IMR-90 (cell line): Measurements from ENCODE around the gene ABCD1. TPM values are rescaled to one million over a fixed set of nuclear protein-coding genes. Genes with fewer than 3 reads are reported as not detected.

Experiments used
- ATAC-seq: fragments of 200-7000 bp; cut with Tn5 transposase; 2 replicates; pipeline ENCODE4 v1.9.1; 2020; ENCODE audit warnings: low read depth, mild to moderate bottlenecking, moderate library complexity
- BruUV-seq: library from RNA; stranded (reverse); fragments of 400-500 nt; replicated peaks from 2 replicates; lab custom pipeline; 2021; lab: Mats Ljungman, UMichigan
- CTCF ChIA-PET: fragments of 300-600 bp; formaldehyde crosslinking; extraction: SDS; loops from one replicate; lab custom pipeline; 2021; ENCODE audit warnings: antibody characterized with exemption; lab: Yijun Ruan, JAX
- POLR2A ChIA-PET: fragments of 300-600 bp; sonication (Branson Sonifier 250); formaldehyde crosslinking; loops from one replicate; lab custom pipeline; 2022; ENCODE audit warnings: antibody characterized with exemption; ENCODE audit not compliant: unreplicated experiment; lab: Charles Lee
- DNase-seq: peaks from one replicate; pipeline ENCODE4 v3.0.0; 2013
- H2AFZ ChIP-seq: replicated peaks from 2 replicates; pipeline ENCODE3; 2013; ENCODE audit warnings: low read length, mild to moderate bottlenecking; ENCODE audit not compliant: poor library complexity
- H2AK5ac ChIP-seq: 2 replicates; pipeline ENCODE4 v1.6.1; 2013; ENCODE audit warnings: low read depth, low read length, inconsistent platforms
- H2AK9ac ChIP-seq: replicated peaks from 2 replicates; pipeline ENCODE3; 2013; ENCODE audit warnings: mild to moderate bottlenecking, low read depth, low read length, moderate library complexity; ENCODE audit not compliant: poor library complexity
- H2BK120ac ChIP-seq: 2 replicates; pipeline ENCODE4 v1.6.1; 2013; ENCODE audit warnings: low read depth, low read length, inconsistent platforms
- H2BK15ac ChIP-seq: 3 replicates; pipeline ENCODE4 v1.6.1; 2013; ENCODE audit warnings: low read depth, low read length, inconsistent platforms
- H2BK20ac ChIP-seq: 2 replicates; pipeline ENCODE4 v1.6.1; 2013; ENCODE audit warnings: low read depth, mild to moderate bottlenecking, inconsistent platforms, low read length, moderate library complexity
- H2BK5ac ChIP-seq: 2 replicates; pipeline ENCODE4 v1.6.1; 2013; ENCODE audit warnings: mild to moderate bottlenecking, low read depth, low read length, inconsistent platforms; ENCODE audit not compliant: poor library complexity, severe bottlenecking
- H3K14ac ChIP-seq: replicated peaks from 2 replicates; pipeline ENCODE4 v1.6.1; 2013; ENCODE audit warnings: low read depth, low read length, inconsistent platforms
- H3K18ac ChIP-seq: 2 replicates; pipeline ENCODE4 v1.6.1; 2013; ENCODE audit warnings: low read depth, low read length, control low read depth
- H3K23ac ChIP-seq: 2 replicates; pipeline ENCODE4 v1.6.1; 2013; ENCODE audit warnings: low read depth, low read length, inconsistent platforms
- H3K27ac ChIP-seq: 2 replicates; pipeline ENCODE4 v1.5.1; 2013; ENCODE audit warnings: mild to moderate bottlenecking, control low read depth, low read length; ENCODE audit not compliant: insufficient read depth
- H3K27me3 ChIP-seq: 2 replicates; pipeline ENCODE4 v1.6.1; 2013; ENCODE audit warnings: low read length; ENCODE audit not compliant: control insufficient read depth, insufficient read depth
- H3K36me3 ChIP-seq: 2 replicates; pipeline ENCODE4 v1.6.1; 2013; ENCODE audit warnings: low read length, mixed read lengths; ENCODE audit not compliant: control insufficient read depth, insufficient read depth
- H3K4ac ChIP-seq: 2 replicates; pipeline ENCODE4 v1.6.1; 2013; ENCODE audit warnings: low read depth, low read length, inconsistent platforms
- H3K4me1 ChIP-seq: 2 replicates; pipeline ENCODE4 v1.6.1; 2013; ENCODE audit warnings: low read length, mixed read lengths; ENCODE audit not compliant: control insufficient read depth, insufficient read depth
- H3K4me2 ChIP-seq: 2 replicates; pipeline ENCODE4 v1.6.1; 2013; ENCODE audit warnings: low read depth, mild to moderate bottlenecking, control low read depth, low read length, moderate library complexity
- H3K4me3 ChIP-seq: 2 replicates; pipeline ENCODE4 v1.5.1; 2013; ENCODE audit warnings: low read depth, mild to moderate bottlenecking, control low read depth, low read length, moderate library complexity; ENCODE audit not compliant: insufficient read depth
- H3K56ac ChIP-seq: 2 replicates; pipeline ENCODE4 v1.6.1; 2013; ENCODE audit warnings: low read length, inconsistent platforms; ENCODE audit not compliant: insufficient read depth; ENCODE audit errors: extremely low read depth
- H3K79me1 ChIP-seq, 2 experiments: 2 replicates each; pipeline ENCODE4 v1.6.1; 2013; ENCODE audit warnings: low read length in 2 of 2, inconsistent platforms in 1 of 2, low read depth in 1 of 2
- H3K9ac ChIP-seq: 2 replicates; pipeline ENCODE4 v1.6.1; 2013; ENCODE audit warnings: low read depth, low read length, control low read depth
- H3K9me1 ChIP-seq: 2 replicates; pipeline ENCODE4 v1.6.1; 2013; ENCODE audit warnings: low read length, inconsistent platforms; ENCODE audit not compliant: insufficient read depth
- H3K9me3 ChIP-seq: 2 replicates; pipeline ENCODE4 v1.6.1; 2013; ENCODE audit warnings: low read length; ENCODE audit not compliant: control insufficient read depth, insufficient read depth
- H4K20me1 ChIP-seq: 2 replicates; pipeline ENCODE4 v1.6.1; 2013; ENCODE audit warnings: low read length, inconsistent platforms; ENCODE audit not compliant: insufficient read depth
- H4K5ac ChIP-seq: 2 replicates; pipeline ENCODE4 v1.6.1; 2013; ENCODE audit warnings: mild to moderate bottlenecking, low read depth, low read length, control low read depth
- H4K8ac ChIP-seq, 2 experiments: 2 replicates each; pipeline ENCODE4 v1.6.1; 2013; ENCODE audit warnings: low read depth in 2 of 2, low read length in 2 of 2, control low read depth in 1 of 2, inconsistent platforms in 1 of 2
- H4K91ac ChIP-seq: 2 replicates; pipeline ENCODE4 v1.6.1; 2013; ENCODE audit warnings: low read depth, low read length, inconsistent platforms; ENCODE audit not compliant: insufficient read depth
- BHLHE40 ChIP-seq: fragments of 150-350 bp; IDR thresholded peaks from 2 replicates; pipeline ENCODE4 v1.6.1; 2016; ENCODE audit warnings: mild to moderate bottlenecking, low read depth, low read length
- CEBPB ChIP-seq: IDR thresholded peaks from 2 replicates; pipeline ENCODE4 v1.6.1; 2012; ENCODE audit warnings: low read depth, low read length, improper control_type of control experiment
- FOS ChIP-seq: fragments of 150-350 bp; IDR thresholded peaks from 2 replicates; pipeline ENCODE4 v1.6.1; 2016; ENCODE audit warnings: low read depth, low read length
- MAZ ChIP-seq: IDR thresholded peaks from 2 replicates; pipeline ENCODE4 v1.6.1; 2012; ENCODE audit warnings: low read depth, mild to moderate bottlenecking, low read length, improper control_type of control experiment, moderate library complexity, borderline replicate concordance
- NFE2L2 ChIP-seq: fragments of 150-350 bp; IDR thresholded peaks from 2 replicates; pipeline ENCODE4 v1.6.1; 2016; ENCODE audit warnings: low read depth, mild to moderate bottlenecking, low read length
- RCOR1 ChIP-seq: IDR thresholded peaks from 2 replicates; pipeline ENCODE4 v1.6.1; 2012; ENCODE audit warnings: mild to moderate bottlenecking, low read length, improper control_type of control experiment; ENCODE audit not compliant: insufficient replicate concordance
- RFX5 ChIP-seq: IDR thresholded peaks from 2 replicates; pipeline ENCODE4 v1.8.0; 2012; ENCODE audit warnings: low read depth, mild to moderate bottlenecking, low read length, moderate library complexity
- SMC3 ChIP-seq: fragments of 150-350 bp; IDR thresholded peaks from 2 replicates; pipeline ENCODE4 v1.6.1; 2016; ENCODE audit warnings: low read depth, mild to moderate bottlenecking, antibody characterized with exemption, low read length, moderate library complexity
- WGBS, 2 experiments: methylation state at CpG; one replicate each; pipeline versions ENCODE4 v1.1.5 to v1.1.7; 2013; ENCODE audit warnings: missing lambda C conversion rate in 2 of 2; ENCODE audit not compliant: insufficient read length in 1 of 2; ENCODE audit errors: extremely low coverage in 2 of 2; 5-methylcytosine and 5-hydroxymethylcytosine counted together
- dilution Hi-C: fragments of 300-500 bp; cut with HindIII; formaldehyde crosslinking; loops from one replicate; pipeline ENCODE4 v1.14.3; 2018; ENCODE audit warnings: low sequenced_read_pairs; ENCODE audit not compliant: unreplicated experiment
- in situ Hi-C: fragments of 300-500 bp; cut with MboI; formaldehyde crosslinking; loops from 3 replicates; pipeline ENCODE4 v1.14.3; 2019; ENCODE audit warnings: low sequenced_read_pairs, inconsistent platforms, mixed read lengths
- intact Hi-C: fragments of 100-400 bp; cut with micrococcal nuclease; formaldehyde crosslinking; loops from 2 replicates; pipeline ENCODE4 v1.10.0; 2022
- polyA plus RNA-seq, 3 experiments: library from polyadenylated mRNA; depleted of rRNA; stranded (reverse); fragments of >200 nt; gene quantifications; 2 replicates each; pipeline ENCODE4 v1.2.3, GENCODE V29; 2012; ENCODE audit warnings: low replicate concordance in 1 of 3
- total RNA-seq: library from RNA; depleted of rRNA; stranded (reverse); fragments of >200 nt; gene quantifications from 2 replicates; pipeline ENCODE4 v1.2.3, GENCODE V29; 2012
- TF ChIP-seq, protein P1 (sequence below): conservative IDR thresholded peaks from 2 replicates; pipeline ENCODE4 v1.5.1; 2012; ENCODE audit warnings: mild to moderate bottlenecking, low read depth, low read length, improper control_type of control experiment
- TF ChIP-seq, protein P2 (sequence below): fragments of 150-350 bp; IDR thresholded peaks from 2 replicates; pipeline ENCODE4 v1.6.1; 2016; ENCODE audit warnings: low read depth, mild to moderate bottlenecking, low read length, moderate library complexity, borderline replicate concordance
- TF ChIP-seq, protein P3 (sequence below): fragments of 150-350 bp; IDR thresholded peaks from 2 replicates; pipeline ENCODE4 v1.6.1; 2017; ENCODE audit warnings: mild to moderate bottlenecking, antibody characterized with exemption, low read length, low read depth

ABCD1 gene
- total and polyA plus RNA-seq, 2 of the 4 experiments (the other 2 are of a cell fraction) = 4.3 to 7.0 TPM

DNA sequence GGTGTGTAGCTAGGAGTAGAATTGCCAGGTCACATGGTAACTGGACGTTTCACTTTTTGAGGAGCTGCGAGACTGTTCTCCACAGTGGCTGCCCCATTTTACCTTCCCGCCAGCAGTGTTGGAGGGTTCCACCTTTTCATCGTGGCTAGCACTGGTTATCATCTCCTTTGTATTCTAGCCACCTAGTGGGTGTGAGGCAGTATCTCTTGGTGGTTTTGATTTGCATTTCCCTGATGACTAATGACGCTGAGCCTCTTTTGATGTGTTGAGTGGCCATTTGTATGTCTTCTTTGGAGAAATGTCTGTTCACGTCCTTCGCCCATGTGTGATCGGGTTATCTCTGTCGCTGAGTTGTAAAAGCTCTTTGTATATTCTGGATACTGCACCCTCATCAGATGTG, 10.6 kb downstream of the ABCD1 start:
- no peak overlapping the region for H3K18ac ChIP-seq
- ChIA-PET CTCF (no interaction called here), POLR2A (no interaction called here)
- H3K9ac ChIP-seq = no peak overlapping the region
- H3K56ac ChIP-seq = no peak overlapping the region
- in situ Hi-C loops (no loop called here), intact Hi-C loops (no loop called here), dilution Hi-C loops (no loop called here)
- H3K4me1 ChIP-seq = no peaks in the 10 kb centered on the region
- H2AFZ ChIP-seq = no peak overlapping the region
- H3K9me1 ChIP-seq = no peaks in the 10 kb centered on the region
- H3K14ac ChIP-seq = no peak overlapping the region
- H3K23ac ChIP-seq = no peak overlapping the region
- DNase-seq (no peak), ATAC-seq (no peak)
- no peak overlapping the region for H3K4me2 ChIP-seq
- H4K91ac ChIP-seq = no peak overlapping the region
- H3K27ac ChIP-seq = no peak overlapping the region
- no peak overlapping the region for H2AK5ac ChIP-seq
- no peaks in the 10 kb centered on the region for H4K20me1 ChIP-seq
- H3K4me3 ChIP-seq = no peak overlapping the region
- no TSS peak for BruUV-seq
- H2AK9ac ChIP-seq = no peak overlapping the region
- H3K36me3 ChIP-seq = peaks cover 10% of the 10 kb centered on the region; the same call in 1 of the 2 replicates
- no peak for TF ChIP-seq BHLHE40
- TF ChIP-seq NFE2L2 = no peak
- no peak for TF ChIP-seq CEBPB
- no peak for TF ChIP-seq SMC3
- TF ChIP-seq, protein P1, sequence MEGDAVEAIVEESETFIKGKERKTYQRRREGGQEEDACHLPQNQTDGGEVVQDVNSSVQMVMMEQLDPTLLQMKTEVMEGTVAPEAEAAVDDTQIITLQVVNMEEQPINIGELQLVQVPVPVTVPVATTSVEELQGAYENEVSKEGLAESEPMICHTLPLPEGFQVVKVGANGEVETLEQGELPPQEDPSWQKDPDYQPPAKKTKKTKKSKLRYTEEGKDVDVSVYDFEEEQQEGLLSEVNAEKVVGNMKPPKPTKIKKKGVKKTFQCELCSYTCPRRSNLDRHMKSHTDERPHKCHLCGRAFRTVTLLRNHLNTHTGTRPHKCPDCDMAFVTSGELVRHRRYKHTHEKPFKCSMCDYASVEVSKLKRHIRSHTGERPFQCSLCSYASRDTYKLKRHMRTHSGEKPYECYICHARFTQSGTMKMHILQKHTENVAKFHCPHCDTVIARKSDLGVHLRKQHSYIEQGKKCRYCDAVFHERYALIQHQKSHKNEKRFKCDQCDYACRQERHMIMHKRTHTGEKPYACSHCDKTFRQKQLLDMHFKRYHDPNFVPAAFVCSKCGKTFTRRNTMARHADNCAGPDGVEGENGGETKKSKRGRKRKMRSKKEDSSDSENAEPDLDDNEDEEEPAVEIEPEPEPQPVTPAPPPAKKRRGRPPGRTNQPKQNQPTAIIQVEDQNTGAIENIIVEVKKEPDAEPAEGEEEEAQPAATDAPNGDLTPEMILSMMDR = no peak
- no peak for TF ChIP-seq FOS
- TF ChIP-seq RCOR1 = no peak
- TF ChIP-seq, protein P2, sequence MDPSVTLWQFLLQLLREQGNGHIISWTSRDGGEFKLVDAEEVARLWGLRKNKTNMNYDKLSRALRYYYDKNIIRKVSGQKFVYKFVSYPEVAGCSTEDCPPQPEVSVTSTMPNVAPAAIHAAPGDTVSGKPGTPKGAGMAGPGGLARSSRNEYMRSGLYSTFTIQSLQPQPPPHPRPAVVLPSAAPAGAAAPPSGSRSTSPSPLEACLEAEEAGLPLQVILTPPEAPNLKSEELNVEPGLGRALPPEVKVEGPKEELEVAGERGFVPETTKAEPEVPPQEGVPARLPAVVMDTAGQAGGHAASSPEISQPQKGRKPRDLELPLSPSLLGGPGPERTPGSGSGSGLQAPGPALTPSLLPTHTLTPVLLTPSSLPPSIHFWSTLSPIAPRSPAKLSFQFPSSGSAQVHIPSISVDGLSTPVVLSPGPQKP = no peak
- TF ChIP-seq, protein P3, sequence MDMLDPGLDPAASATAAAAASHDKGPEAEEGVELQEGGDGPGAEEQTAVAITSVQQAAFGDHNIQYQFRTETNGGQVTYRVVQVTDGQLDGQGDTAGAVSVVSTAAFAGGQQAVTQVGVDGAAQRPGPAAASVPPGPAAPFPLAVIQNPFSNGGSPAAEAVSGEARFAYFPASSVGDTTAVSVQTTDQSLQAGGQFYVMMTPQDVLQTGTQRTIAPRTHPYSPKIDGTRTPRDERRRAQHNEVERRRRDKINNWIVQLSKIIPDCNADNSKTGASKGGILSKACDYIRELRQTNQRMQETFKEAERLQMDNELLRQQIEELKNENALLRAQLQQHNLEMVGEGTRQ = no peak
- TF ChIP-seq RFX5 = no peak
- TF ChIP-seq MAZ = no peak
- peaks cover 1% of the 10 kb centered on the region; the same call in 1 of the 2 replicates for H3K9me3 ChIP-seq
- H3K79me1 ChIP-seq = no peaks in the 10 kb centered on the region
- no peak overlapping the region for H2BK20ac ChIP-seq
- no peaks in the 10 kb centered on the region for H3K27me3 ChIP-seq
- H3K4ac ChIP-seq = no peak overlapping the region
- 40% methylated on average over 1 of the region's 9 CpGs; no CpG with 5 or more reads in 1 of the 2 experiments for WGBS, 2 experiments
- H4K8ac ChIP-seq = no peak overlapping the region
- no peak overlapping the region for H2BK15ac ChIP-seq
- no peak overlapping the region for H2BK5ac ChIP-seq
- H2BK120ac ChIP-seq = no peak overlapping the region
- H4K5ac ChIP-seq = no peak overlapping the region
